Astrocyte of the spinal cord (primary cell): ENCODE results near the gene KCNG2.

Source experiments
- DNase-seq: peaks from one replicate; pipeline ENCODE4 v3.0.0; 2011; ENCODE audit warnings: low read depth, low spot score
- H3K4me3 ChIP-seq: 2 replicates; pipeline ENCODE4 v1.5.1; 2011; ENCODE audit warnings: low read depth, mild to moderate bottlenecking, low read length, moderate library complexity
- CTCF ChIP-seq: IDR thresholded peaks from 2 replicates; pipeline ENCODE4 v1.5.1; 2012; ENCODE audit warnings: low read depth, mild to moderate bottlenecking, low read length, inconsistent platforms
- in situ Hi-C: cut with HindIII; loops from 2 replicates; pipeline ENCODE4 v1.10.0; 2017; ENCODE audit warnings: low sequenced_read_pairs

Gene KCNG2

GRCh38 chr18:79940126-79940813 lies 142.5 kb downstream of the KCNG2 start:
- TF ChIP-seq CTCF = no peak
- no peak overlapping the region for H3K4me3 ChIP-seq
- no peak for DNase-seq
- in situ Hi-C loops = no loop called here

GRCh38 chr18:79940814-79941472 lies 143.2 kb downstream of the KCNG2 start:
- H3K4me3 ChIP-seq = no peak overlapping the region
- TF ChIP-seq CTCF = no peak
- DNase-seq = no peak
- in situ Hi-C loops = no loop called here

GRCh38 chr18:79941473-79942119 lies 143.9 kb downstream of the KCNG2 start:
- in situ Hi-C loops = no loop called here
- no peak for TF ChIP-seq CTCF
- no peak for DNase-seq
- no peak overlapping the region for H3K4me3 ChIP-seq

- TF ChIP-seq CTCF = no peak
- no peak overlapping the region for H3K4me3 ChIP-seq
- in situ Hi-C loops = no loop called here
- no peak for DNase-seq
These were observed 144.5 kb downstream of the KCNG2 start for GRCh38 chr18:79942211-79942610.

GRCh38 chr18:79942786-79943607 lies 145.3 kb downstream of the KCNG2 start:
- DNase-seq = no peak
- TF ChIP-seq CTCF = no peak
- in situ Hi-C loops = no loop called here
- no peak overlapping the region for H3K4me3 ChIP-seq

GRCh38 chr18:79943608-79944125 lies 145.9 kb downstream of the KCNG2 start:
- no peak overlapping the region for H3K4me3 ChIP-seq
- no peak for TF ChIP-seq CTCF
- no peak for DNase-seq
- in situ Hi-C loops = no loop called here
